Testis (tissue), 2 donors: ENCODE data around the gene ABCB8.

Experiments used
- CTCF ChIP-seq, 3 experiments: fragments of 450-650 bp in 2 of 3; fragments of 200-600 bp in 1 of 3; sonication (generic) in 1 of 3; IDR thresholded peaks; one replicate each; pipeline ENCODE4 v1.5.1; 2016 to 2019; ENCODE audit warnings: antibody characterized with exemption in 3 of 3, mild to moderate bottlenecking in 2 of 3, moderate library complexity in 1 of 3
- POLR2A ChIP-seq: fragments of 450-650 bp; IDR thresholded peaks from one replicate; pipeline ENCODE4 v1.6.1; 2017; ENCODE audit warnings: antibody characterized with exemption, mild to moderate bottlenecking, moderate library complexity

GRCh38 chr7:150999001-150999400 lies 29.2 kb upstream of the ABCB8 start:
- TF ChIP-seq CTCF (IDR thresholded peaks at IDR 0.05) = no peak
- TF ChIP-seq POLR2A = no peak
